GM18507 (cell line): ENCODE measurements around the gene NFATC1.
A peak's percentile ranks its signal among the peaks of the same experiment; 100 is the strongest.

Source experiments
- DNase-seq: peaks from one replicate; pipeline ENCODE4 v3.0.0; 2011; ENCODE audit warnings: low read depth; ENCODE audit not compliant: insufficient read length; ENCODE audit errors: extremely low spot score
- FAIRE-seq: peaks from 2 replicates; lab custom pipeline; 2011; peaks lifted over from hg19 to GRCh38; lab: Jason Lieb, UNC

NFATC1 gene

DNA sequence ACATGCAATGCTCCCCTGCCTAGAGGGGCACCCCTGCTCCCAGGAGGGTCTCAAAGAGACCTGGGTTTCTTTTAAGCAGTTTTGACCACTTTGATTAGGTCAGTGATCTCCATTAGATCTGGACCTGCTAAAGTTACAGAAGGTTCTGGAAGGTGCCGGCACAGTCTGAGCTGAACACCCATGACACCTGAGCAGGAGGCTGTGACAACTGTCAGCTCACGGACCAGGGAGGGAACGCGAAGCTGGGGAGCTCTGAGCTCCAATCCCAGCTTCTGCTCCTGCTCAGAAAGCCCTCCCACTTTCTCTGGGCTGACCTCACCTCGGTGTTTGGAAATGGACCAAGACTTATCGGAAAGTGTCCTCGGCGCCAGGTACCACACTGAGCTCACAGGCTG lies 113.8 kb downstream of the NFATC1 start:
- DNase-seq (no peak), FAIRE-seq (no peak)

DNA sequence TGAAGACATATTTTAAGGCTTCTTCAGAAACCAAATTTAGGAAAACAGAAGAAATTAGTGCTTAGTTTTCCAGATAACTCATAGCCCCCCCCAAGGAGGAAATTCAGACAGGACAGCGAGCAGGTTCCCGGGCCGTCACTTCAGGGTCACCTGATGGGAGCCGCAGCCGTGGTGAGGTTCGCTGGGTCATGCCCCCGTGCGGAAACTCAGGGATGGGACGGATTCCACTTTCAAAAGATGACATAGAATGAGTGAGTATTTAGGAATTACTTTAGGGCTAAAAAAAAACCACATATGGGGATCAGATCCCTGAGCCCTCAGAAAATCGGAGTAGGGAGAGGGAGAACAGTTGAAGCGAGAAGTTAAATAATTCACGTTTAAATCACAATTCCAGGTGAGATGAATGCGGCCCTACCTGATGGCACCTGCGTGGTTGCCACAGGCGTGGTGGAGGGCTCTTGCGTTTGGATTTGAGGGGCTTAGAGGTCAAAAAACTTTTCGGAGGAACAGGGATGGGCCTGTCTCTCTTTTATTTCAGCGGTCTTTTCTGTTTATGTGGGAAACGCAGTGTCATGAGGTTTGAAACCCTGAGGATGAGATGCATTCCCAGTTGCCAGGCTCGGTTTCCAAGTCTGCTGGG lies 114.4 kb downstream of the NFATC1 start:
- no peak for FAIRE-seq
- no peak for DNase-seq

- no peak for DNase-seq
- FAIRE-seq: no peak
Observed at GRCh38 chr18:79510731-79511241, 115.1 kb downstream of the NFATC1 start.

GRCh38 chr18:79511271-79511670 lies 115.5 kb downstream of the NFATC1 start:
- DNase-seq (no peak), FAIRE-seq (no peak)

DNA sequence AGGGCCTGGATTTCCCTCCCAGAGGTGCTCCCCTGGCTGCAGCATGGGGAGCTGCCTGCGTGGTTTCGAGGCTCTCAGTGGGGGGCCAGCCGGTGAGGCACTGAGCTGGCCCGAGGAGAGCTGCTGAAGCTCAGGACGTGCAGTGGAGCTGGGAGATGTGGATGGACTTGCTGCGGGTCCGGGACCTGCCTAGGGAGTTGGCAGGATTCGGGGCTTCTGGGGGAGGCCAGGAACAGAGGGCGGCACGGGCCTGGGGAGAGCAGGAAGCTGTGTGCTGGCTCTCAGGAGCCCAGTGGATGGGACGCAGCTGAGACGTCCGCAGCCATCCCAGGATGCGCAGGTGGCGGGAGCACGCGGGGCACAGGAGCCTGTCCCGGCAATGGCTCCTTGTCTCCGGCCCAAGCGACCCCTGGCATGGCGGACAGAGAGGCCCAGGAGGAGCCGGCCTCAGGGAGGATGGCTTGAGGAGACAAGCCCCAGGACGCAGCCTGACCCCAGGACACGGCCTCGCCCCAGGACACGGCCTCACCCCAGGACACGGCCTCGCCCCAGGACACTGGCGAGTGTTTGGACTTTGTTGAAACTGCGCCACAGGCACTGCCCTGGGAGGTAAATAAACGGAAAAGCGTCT lies 116.1 kb downstream of the NFATC1 start:
- FAIRE-seq: no peak
- no peak for DNase-seq

DNA sequence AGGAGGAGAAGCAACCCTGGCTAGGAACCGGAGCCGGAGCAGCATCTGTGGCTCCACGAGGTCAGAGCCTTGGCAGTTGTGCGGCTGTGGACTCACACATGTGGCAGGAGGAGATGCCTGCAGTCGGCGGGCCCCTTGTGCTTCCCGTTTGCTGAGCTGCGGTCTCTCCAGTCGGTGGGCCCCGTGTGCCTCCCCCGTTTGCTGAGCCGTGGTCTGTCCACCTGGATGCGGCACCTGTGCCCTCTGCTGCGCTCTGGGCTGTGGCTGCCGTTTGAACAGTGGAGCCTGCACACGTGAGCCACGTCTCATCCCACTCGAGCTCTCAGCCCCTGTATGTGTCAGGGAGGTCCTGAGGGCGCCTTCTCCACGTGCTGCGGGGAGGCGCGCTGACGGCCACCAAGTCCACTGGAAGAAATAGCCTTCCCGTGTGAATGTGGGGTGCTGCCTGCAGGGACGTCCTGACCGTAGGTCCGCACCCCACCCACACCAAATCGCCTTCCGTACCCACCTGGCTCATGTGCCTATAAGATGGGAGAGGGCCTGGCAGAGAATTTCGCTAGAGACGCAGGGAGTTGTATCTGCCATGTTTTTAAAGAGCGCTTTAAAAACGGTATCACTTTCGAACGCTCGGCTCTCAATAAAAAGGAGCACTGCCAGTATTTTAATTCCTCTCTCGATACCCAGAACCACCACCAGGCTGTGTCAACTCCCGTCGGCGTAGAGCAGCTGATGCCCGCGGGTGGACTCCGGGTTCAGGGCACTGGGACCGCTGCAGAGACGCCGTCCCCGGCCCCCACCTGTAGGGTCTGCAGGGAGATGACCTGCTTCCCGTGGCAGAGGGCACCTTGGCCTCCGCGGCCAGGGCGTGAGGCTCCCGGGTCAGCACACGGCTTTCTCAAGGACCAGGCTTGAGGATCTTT lies 117.0 kb downstream of the NFATC1 start:
- no peak for FAIRE-seq
- DNase-seq: no peak

DNA sequence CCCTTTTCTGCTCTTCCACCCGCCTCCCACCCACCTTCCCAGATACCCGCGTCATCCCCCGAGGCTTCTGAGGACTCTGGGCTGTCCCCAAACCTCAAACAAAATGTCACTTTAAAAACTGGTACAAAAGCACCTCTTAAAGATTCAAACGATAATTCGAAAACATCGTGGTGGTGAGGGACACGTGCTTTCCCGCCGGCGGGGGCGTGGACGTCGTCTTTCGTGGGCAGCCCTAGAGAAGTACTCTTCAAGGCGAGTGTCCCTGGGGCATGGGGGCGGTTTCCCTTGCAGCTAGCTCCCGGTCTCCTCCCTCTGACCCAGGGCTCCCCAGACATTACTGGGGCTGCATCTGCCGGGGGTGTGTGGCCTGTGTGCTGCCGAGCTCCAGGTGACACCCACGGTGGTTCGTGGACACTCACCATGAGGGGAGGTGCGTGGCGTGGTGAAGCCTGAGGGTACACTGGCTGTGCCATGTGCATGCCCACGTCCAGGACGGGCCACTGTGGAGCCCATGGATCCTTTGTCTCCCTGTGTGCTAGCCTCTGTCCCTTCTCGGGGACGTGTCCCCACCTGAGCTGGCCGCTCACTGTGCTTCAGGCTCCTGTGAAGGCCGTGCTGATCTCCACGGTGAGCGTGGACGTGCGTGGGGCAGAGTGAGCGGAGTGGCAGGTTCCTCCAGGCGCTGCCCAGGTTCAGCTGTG lies 117.8 kb downstream of the NFATC1 start:
- DNase-seq: no peak
- FAIRE-seq: no peak

DNA sequence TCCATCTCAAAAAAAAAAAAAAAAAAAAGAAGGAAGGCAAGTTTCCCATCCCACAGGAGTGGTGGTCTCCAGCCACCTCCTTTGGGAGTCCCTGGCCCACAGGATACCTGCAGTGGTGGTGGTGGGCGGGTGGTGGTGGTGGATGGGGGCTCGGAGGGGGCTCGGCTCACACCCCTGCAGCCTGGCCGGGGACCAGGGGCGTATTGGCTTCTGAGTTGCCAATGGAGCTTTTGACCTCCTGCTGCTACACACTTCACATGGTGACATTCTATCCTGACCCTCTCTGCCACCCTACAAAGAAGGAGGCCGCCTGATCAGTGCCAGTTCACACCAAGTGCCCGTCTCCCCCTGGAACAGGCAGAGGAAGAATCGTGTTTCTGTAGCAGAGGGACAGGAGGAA lies 119.6 kb downstream of the NFATC1 start:
- DNase-seq: no peak
- no peak for FAIRE-seq

GRCh38 chr18:79515944-79516351 lies 120.2 kb downstream of the NFATC1 start:
- no peak for FAIRE-seq
- no peak for DNase-seq

DNA sequence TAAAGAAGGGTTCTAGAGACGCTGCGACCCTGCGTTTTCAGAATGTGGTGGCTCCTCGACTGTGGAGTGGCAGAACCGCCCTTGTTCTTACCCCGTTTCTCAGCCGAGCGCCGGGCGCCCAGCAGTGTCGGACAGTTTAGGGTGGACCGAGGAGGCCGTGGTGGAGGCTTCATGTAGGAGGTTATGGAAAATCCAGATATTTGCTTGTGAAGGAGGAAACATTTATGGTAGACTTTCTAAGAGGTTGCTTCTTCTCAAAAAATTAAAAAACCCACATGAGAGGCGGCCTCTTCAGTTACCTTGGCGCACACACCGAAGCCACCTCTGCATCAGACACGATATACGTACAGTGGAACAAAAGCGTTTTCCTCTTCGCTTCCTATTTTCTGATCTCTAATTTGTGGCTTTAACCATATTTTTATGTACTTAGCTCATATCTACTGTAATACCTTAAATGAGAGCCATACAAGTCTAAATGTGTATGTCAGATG lies 120.8 kb downstream of the NFATC1 start:
- FAIRE-seq (no peak), DNase-seq (no peak)

GRCh38 chr18:79517341-79517740 lies 121.6 kb downstream of the NFATC1 start:
- FAIRE-seq: no peak
- DNase-seq: no peak

DNA sequence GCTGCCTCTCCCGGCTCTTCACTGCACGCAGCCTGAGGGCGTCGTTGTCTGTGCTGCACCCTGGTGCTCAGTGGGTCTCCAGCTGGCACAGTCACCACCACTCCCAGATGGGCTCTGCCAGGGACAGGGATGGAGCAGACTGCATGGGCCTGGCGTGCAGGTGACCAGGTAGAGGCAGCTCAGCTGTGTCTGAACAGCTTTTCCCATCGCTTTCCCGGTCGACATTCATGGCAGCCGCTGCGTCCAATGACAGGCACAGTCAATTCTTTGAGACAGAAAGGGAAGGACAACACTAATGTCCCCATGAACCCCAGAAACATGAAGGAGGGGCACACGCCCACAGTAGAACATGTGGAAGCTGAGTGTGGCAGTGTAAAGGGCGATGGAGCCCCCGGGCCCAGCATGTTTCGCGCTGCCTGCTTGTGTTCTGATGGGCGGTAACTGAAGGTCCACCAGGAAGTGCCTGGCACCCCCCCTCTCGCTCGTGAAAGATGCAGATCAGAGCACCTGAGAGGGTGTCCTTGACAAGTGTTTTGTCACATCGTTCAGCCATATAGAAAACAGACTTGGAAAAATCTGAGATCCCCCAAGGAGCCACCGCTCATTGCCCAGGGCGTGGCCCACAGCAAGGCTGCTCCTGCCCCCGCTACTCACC lies 122.4 kb downstream of the NFATC1 start:
- FAIRE-seq: no peak
- DNase-seq: no peak

- no peak for FAIRE-seq
- DNase-seq: no peak
Observed at GRCh38 chr18:79518683-79519128, 123.0 kb downstream of the NFATC1 start.

GRCh38 chr18:79519751-79520477 lies 124.2 kb downstream of the NFATC1 start:
- no peak for DNase-seq
- peak; percentile 31 for FAIRE-seq

DNA sequence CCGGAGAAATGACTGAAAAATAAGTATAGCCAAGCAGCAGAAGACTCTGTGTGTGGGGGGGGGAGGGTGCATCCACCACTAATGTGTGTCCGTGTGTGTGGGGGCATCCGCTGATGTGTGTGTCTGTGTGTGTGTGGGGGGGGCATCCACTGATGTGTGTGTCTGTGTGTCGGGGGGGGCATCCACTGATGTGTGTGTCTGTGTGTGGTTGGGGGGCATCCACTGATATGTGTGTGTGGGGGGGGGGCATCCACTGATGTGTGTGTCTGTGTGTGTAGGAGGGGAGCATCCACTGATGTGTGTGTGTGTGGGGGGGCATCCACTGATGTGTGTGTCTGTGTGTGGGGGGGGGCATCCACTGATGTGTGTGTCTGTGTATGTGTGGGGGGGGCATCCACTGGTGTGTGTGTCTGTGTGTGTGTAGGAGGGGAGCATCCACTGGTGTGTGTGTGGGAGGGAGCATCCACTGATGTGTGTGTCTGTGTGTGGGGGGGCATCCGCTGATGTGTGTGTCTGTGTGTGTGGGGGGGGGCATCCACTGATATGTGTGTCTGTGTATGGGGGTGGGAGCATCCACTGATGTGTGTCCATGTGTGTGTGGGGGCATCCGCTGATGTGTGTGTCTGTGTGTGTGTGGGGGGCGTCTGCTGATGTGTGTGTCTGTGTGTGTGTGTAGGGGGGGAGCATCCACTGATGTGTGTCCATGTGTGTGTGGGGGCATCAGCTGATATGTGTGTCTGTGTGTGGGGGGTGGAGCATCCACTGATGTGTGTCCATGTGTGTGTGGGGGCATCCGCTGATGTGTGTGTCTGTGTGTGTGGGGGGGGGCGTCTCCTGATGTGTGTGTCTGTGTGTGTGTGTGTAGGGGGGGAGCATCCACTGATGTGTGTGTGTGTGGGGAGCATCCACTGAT lies 125.0 kb downstream of the NFATC1 start:
- no peak for DNase-seq
- no peak for FAIRE-seq

GRCh38 chr18:79521416-79522205 lies 125.9 kb downstream of the NFATC1 start:
- no peak for FAIRE-seq
- no peak for DNase-seq
